ENCODE results near the gene SNX6. TPM values are rescaled to one million over a fixed set of nuclear protein-coding genes. Genes with fewer than 3 reads are reported as not detected.

SNX6 gene
- total and polyA plus RNA-seq, 9 of the 15 experiments (the other 6 are each of a cell fraction or from before 2014, with no cell fraction given): 34.6 to 111 (median 57.5) TPM

DNA sequence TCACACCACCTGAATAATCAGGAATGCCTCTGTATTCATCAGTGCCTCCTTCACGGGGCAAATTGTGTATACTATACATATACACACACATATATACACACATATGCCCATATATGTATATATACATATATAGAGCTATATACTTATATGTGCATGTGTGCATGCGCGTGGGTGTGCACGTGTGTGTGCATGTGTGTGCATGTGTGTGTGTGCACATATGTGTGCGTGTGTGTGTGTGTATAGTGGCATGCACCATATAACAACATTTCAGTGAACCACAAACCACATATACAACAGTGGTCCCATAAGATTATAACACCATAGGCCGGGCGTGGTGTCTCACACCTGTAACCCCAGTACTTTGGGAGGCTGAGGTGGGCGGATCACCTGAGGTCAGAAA lies 48.8 kb upstream of the SNX6 start:
- intact Hi-C loops (cut with micrococcal nuclease) (no loop called here), in situ Hi-C loops (cut with MboI) (loop anchor here (10.0 kb wide), 1 partner anchor 726 kb away; the partner anchor contains the start of gene NFKBIA)
- 76% methylated on average over 8 of the region's 8 CpGs for whole genome bisulfite sequencing (ENCODE audit: insufficient coverage, low coverage, missing lambda C conversion rate)
- Histone ChIP-seq H3K4me2 (ENCODE audit: insufficient read depth, low read length) (no peak overlapping the region), H3K36me3 (ENCODE audit: control insufficient read depth, insufficient read depth, low read length) (no peaks in the 10 kb centered on the region), H3K4me1 (replicated peaks in 1 of 2; ENCODE audit: control insufficient read depth in 2 of 2, insufficient read depth in 2 of 2, low read length in 2 of 2) (peaks cover 0 to 7% of the 10 kb centered on the region in 2 experiments; a peak in 2 of 5 replicates), H3K9me3 (replicated peaks; ENCODE audit: control insufficient read depth, insufficient read depth, low read depth, low read length) (no peaks in the 10 kb centered on the region), H3K27ac (ENCODE audit: extremely low read depth, low read depth, low read length) (no peak overlapping the region), H3K9ac (ENCODE audit: insufficient read depth in 1 of 2, low read depth in 2 of 2, low read length in 2 of 2) (no peak overlapping the region), H3K4me3 (no peak overlapping the region), H3K9me1 (ENCODE audit: control insufficient read depth, insufficient read depth, low read length) (no peaks in the 10 kb centered on the region), H3K27me3 (ENCODE audit: control insufficient read depth in 2 of 2, insufficient read depth in 2 of 2, low read length in 2 of 2) (no peaks in the 10 kb centered on the region), H4K20me1 (replicated peaks; ENCODE audit: control insufficient read depth, insufficient read depth, low read length) (no peaks in the 10 kb centered on the region), H3K79me2 (ENCODE audit: control insufficient read depth, insufficient read depth, low read length) (no peaks in the 10 kb centered on the region), H2AFZ (ENCODE audit: low read depth, low read length) (0 out of 2 replicates have a peak overlapping the region, but pooled peaks have one; percentile 59)
- no peak for ATAC-seq
- CTCF ChIA-PET (ENCODE audit: low intra/inter-chr PET ratio): no interaction called here
- no peak for DNase-seq (ENCODE audit: extremely low read depth in 1 of 4, low spot score in 3 of 4)
- POLR2A ChIA-PET: no interaction called here
- FAIRE-seq: no peak
- no TSS peak for BruUV-seq (replicated peaks)
- TF ChIP-seq FUS (optimal IDR thresholded peaks at IDR 0.05; ENCODE audit: low read depth, low read length) (no peak), POU5F1 (IDR thresholded peaks at IDR 0.05; ENCODE audit: borderline replicate concordance, low read depth, low read length, partially characterized antibody) (no peak), SMAD2 (IDR thresholded peaks at IDR 0.05; ENCODE audit: low read depth, low read length) (no peak), RUNX1 (IDR thresholded peaks at IDR 0.05; ENCODE audit: low read depth) (no peak), CXXC5 (CRISPR knock-in tag; IDR thresholded peaks at IDR 0.05) (no peak), HNRNPL (IDR thresholded peaks at IDR 0.05; ENCODE audit: low read depth, low read length) (no peak)
- TF ChIP-seq, protein P1, sequence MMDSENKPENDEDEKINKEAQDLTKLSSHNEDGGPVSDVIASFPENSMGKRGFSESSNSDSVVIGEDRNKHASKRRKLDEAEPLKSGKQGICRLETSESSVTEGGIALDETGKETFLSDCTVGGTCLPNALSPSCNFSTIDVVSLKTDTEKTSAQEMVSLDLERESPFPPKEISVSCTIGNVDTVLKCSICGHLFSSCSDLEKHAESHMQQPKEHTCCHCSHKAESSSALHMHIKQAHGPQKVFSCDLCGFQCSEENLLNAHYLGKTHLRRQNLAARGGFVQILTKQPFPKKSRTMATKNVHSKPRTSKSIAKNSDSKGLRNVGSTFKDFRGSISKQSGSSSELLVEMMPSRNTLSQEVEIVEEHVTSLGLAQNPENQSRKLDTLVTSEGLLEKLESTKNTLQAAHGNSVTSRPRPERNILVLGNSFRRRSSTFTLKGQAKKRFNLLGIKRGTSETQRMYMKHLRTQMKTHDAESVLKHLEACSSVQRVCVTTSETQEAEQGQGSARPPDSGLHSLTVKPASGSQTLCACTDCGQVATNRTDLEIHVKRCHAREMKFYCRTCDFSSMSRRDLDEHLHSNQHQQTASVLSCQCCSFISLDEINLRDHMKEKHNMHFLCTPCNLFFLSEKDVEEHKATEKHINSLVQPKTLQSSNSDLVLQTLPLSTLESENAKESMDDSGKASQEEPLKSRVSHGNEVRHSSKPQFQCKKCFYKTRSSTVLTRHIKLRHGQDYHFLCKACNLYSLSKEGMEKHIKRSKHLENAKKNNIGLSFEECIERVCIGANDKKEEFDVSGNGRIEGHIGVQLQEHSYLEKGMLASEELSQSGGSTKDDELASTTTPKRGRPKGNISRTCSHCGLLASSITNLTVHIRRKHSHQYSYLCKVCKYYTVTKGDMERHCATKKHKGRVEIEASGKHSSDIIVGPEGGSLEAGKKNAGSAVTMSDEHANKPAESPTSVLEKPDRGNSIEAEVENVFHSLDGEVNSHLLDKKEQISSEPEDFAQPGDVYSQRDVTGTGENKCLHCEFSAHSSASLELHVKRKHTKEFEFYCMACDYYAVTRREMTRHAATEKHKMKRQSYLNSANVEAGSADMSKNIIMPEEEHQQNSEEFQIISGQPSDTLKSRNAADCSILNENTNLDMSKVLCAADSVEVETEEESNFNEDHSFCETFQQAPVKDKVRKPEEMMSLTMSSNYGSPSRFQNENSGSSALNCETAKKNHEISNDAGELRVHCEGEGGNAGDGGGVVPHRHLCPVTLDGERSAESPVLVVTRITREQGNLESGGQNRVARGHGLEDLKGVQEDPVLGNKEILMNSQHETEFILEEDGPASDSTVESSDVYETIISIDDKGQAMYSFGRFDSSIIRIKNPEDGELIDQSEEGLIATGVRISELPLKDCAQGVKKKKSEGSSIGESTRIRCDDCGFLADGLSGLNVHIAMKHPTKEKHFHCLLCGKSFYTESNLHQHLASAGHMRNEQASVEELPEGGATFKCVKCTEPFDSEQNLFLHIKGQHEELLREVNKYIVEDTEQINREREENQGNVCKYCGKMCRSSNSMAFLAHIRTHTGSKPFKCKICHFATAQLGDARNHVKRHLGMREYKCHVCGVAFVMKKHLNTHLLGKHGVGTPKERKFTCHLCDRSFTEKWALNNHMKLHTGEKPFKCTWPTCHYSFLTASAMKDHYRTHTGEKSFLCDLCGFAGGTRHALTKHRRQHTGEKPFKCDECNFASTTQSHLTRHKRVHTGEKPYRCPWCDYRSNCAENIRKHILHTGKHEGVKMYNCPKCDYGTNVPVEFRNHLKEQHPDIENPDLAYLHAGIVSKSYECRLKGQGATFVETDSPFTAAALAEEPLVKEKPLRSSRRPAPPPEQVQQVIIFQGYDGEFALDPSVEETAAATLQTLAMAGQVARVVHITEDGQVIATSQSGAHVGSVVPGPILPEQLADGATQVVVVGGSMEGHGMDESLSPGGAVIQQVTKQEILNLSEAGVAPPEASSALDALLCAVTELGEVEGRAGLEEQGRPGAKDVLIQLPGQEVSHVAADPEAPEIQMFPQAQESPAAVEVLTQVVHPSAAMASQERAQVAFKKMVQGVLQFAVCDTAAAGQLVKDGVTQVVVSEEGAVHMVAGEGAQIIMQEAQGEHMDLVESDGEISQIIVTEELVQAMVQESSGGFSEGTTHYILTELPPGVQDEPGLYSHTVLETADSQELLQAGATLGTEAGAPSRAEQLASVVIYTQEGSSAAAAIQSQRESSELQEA (IDR thresholded peaks at IDR 0.05; ENCODE audit: low read depth): no peak
- TF ChIP-seq, protein P2, sequence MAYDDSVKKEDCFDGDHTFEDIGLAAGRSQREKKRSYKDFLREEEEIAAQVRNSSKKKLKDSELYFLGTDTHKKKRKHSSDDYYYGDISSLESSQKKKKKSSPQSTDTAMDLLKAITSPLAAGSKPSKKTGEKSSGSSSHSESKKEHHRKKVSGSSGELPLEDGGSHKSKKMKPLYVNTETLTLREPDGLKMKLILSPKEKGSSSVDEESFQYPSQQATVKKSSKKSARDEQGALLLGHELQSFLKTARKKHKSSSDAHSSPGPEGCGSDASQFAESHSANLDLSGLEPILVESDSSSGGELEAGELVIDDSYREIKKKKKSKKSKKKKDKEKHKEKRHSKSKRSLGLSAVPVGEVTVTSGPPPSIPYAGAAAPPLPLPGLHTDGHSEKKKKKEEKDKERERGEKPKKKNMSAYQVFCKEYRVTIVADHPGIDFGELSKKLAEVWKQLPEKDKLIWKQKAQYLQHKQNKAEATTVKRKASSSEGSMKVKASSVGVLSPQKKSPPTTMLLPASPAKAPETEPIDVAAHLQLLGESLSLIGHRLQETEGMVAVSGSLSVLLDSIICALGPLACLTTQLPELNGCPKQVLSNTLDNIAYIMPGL (CRISPR knock-in tag; IDR thresholded peaks at IDR 0.05): no peak
- TF ChIP-seq, protein P3, sequence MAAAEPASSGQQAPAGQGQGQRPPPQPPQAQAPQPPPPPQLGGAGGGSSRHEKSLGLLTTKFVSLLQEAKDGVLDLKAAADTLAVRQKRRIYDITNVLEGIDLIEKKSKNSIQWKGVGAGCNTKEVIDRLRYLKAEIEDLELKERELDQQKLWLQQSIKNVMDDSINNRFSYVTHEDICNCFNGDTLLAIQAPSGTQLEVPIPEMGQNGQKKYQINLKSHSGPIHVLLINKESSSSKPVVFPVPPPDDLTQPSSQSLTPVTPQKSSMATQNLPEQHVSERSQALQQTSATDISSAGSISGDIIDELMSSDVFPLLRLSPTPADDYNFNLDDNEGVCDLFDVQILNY (CRISPR knock-in tag; IDR thresholded peaks at IDR 0.05): no peak

Data from K562 (cell line).